Thyroid gland (tissue), 4 donors: ENCODE data around the gene RALY. TPM values are rescaled to one million over a fixed set of nuclear protein-coding genes. Genes with fewer than 3 reads are reported as not detected.
"Not testable (repeated sequence)": the region's sequence is repeated elsewhere in the genome, so short reads cannot be mapped to it uniquely, and the experiment has no call there.

ENCODE experiments used
- DNase-seq, 2 donors: peaks; one replicate each; pipeline ENCODE4 v3.0.0-alpha.2; 2019
- H3K27ac ChIP-seq, 3 donors: fragments of 200-600 bp; sonication (generic); 1 replicate in 2 of 3; 2 replicates in 1 of 3; pipeline ENCODE4 v1.5.1; 2016 to 2019; ENCODE audit warnings: mild to moderate bottlenecking in 1 of 3, moderate library complexity in 1 of 3
- H3K27me3 ChIP-seq: fragments of 200-600 bp; sonication (generic); one replicate; pipeline ENCODE4 v1.5.1; 2019
- H3K36me3 ChIP-seq, 2 donors: fragments of 200-600 bp; sonication (generic); one replicate each; pipeline ENCODE4 v1.5.1; 2016 to 2019
- H3K4me1 ChIP-seq, 2 donors: fragments of 200-600 bp; sonication (generic); one replicate each; pipeline ENCODE4 v1.5.1; 2017 to 2019
- H3K4me3 ChIP-seq, 3 donors: fragments of 200-600 bp; sonication (generic); replicated peaks in 1 of 3; 1 replicate in 2 of 3; 2 replicates in 1 of 3; pipeline ENCODE4 v1.5.1; 2016; ENCODE audit warnings: mild to moderate bottlenecking in 1 of 3
- H3K9me3 ChIP-seq: fragments of 200-600 bp; sonication (generic); one replicate; pipeline ENCODE4 v1.5.1; 2017
- POLR2A ChIP-seq, 2 donors: fragments of 450-650 bp; IDR thresholded peaks; one replicate each; pipeline ENCODE4 v1.6.1; 2017; ENCODE audit warnings: antibody characterized with exemption in 2 of 2, mild to moderate bottlenecking in 2 of 2, moderate library complexity in 1 of 2
- WGBS, 2 donors: methylation state at CpG; one replicate each; pipeline ENCODE4 v1.1.5; 2017; 5-methylcytosine and 5-hydroxymethylcytosine counted together
- intact Hi-C: fragments of 100-400 bp; cut with DNase I; formaldehyde crosslinking; loops from one replicate; pipeline ENCODE4 v1.15.1; 2023
- total RNA-seq, 4 donors: library from RNA; depleted of rRNA; stranded (reverse); fragments of >200 nt; gene quantifications; one replicate each; pipeline ENCODE4 v1.2.3, GENCODE V29; 2016
- TF ChIP-seq, protein P1 (sequence below), 6 experiments: fragments of 200-600 bp in 3 of 6; fragments of 450-650 bp in 3 of 6; sonication (generic) in 3 of 6; IDR thresholded peaks; one replicate each; pipeline ENCODE4 v1.5.1; 2016 to 2019; ENCODE audit warnings: antibody characterized with exemption in 6 of 6, mild to moderate bottlenecking in 2 of 6, inconsistent platforms in 1 of 6, moderate library complexity in 1 of 6

The RALY gene
- total RNA-seq, 4 donors from 2014 or later = 124 to 208 (median 151) TPM

DNA sequence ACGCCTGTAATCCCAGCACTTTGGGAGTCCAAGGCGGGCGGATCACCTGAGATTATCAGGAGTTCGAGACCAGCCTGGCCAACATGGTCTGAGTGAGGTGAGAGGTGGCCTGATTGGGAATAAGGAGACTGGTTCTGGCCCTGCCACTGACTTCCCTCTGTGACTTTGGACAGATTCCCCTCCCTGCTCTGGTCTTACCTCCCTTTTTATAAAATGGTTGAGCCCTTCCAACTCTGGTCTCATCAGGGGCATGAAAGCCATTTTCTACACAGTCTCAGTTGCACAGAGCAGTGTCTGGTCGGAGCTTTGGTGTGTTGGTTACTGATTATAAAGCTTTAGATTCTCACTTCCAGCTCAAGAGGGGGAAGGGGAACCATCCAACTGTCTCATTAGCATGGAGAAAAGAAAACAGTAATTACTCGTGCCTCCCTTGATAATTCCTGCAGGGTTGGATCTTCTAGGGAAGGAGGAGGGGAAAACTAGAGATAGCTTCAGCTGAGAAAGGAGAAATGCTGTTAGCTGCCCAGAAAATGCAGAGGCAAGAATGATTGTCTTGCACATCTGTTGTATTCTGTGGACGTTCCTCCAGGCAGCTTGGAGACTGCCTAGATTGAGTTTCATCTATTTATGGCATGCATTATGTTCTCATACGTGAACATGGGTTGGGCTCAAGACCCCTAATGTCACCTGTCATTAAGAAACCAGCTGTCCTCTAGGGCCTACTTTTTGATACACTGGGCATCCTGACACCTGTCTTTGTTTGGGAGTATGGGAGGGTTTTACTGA is 30.4 kb downstream of the RALY start:
- WGBS, 2 donors = 66 to 78% methylated on average over 6 to 8 of the region's 8 CpGs
- H3K27me3 ChIP-seq = no peaks in the 10 kb centered on the region
- intact Hi-C loops = no loop called here
- no peak for DNase-seq
- H3K9me3 ChIP-seq = no peaks in the 10 kb centered on the region
- H3K27ac ChIP-seq = peak overlapping the region; percentile 80 to 98 (median 89)
- H3K36me3 ChIP-seq = no peaks in the 10 kb centered on the region
- peaks cover 74 to 87% of the 10 kb centered on the region in 2 donors for H3K4me1 ChIP-seq
- no peak overlapping the region for H3K4me3 ChIP-seq
- TF ChIP-seq, protein P1, sequence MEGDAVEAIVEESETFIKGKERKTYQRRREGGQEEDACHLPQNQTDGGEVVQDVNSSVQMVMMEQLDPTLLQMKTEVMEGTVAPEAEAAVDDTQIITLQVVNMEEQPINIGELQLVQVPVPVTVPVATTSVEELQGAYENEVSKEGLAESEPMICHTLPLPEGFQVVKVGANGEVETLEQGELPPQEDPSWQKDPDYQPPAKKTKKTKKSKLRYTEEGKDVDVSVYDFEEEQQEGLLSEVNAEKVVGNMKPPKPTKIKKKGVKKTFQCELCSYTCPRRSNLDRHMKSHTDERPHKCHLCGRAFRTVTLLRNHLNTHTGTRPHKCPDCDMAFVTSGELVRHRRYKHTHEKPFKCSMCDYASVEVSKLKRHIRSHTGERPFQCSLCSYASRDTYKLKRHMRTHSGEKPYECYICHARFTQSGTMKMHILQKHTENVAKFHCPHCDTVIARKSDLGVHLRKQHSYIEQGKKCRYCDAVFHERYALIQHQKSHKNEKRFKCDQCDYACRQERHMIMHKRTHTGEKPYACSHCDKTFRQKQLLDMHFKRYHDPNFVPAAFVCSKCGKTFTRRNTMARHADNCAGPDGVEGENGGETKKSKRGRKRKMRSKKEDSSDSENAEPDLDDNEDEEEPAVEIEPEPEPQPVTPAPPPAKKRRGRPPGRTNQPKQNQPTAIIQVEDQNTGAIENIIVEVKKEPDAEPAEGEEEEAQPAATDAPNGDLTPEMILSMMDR (IDR thresholded peaks at IDR 0.05) = no peak
- TF ChIP-seq POLR2A (IDR thresholded peaks at IDR 0.05) = no peak

DNA sequence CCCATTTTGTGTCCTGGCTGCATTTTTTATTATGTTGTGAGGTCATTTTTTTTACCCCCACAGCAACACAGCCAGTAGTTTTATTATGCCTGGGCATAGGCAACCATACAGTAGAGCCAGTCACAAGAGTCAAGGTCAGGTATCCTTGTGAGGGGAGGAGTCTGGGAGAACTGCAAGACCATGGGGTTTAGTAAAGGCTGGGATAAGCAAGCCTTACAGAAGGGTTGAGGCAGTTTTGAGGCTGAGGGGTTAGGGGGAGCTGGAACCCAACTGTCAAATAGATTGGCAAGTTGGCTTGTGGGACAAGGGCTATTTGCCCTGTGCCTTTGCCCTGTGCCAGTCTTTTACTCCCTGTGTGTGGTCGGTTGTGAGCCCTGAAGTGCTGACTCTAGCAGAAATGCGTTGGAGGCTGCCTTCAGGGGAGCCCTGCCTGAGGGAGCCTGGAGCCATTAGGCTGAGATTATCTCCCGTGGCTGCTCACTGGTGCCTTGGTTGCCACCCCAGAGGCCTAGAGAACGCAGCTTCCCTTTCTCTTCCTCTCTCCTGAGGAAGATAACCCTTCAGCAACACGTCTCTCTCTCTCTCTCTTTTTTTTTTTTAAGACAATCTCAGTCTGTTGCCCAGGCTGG is 31.1 kb downstream of the RALY start:
- Histone ChIP-seq H3K27ac (peak overlapping the region; percentile 55 to 98 (median 80)), H3K4me1 (peaks cover 70 to 82% of the 10 kb centered on the region in 2 donors), H3K4me3 (no peak overlapping the region), H3K36me3 (no peaks in the 10 kb centered on the region), H3K27me3 (no peaks in the 10 kb centered on the region), H3K9me3 (no peaks in the 10 kb centered on the region)
- 16 to 18% methylated on average over 4 to 5 of the region's 5 CpGs for WGBS, 2 donors
- TF ChIP-seq, protein P1 (IDR thresholded peaks at IDR 0.05) = no peak
- TF ChIP-seq POLR2A (IDR thresholded peaks at IDR 0.05) = no peak
- peak in 1 of 2 donors; percentile 22 for DNase-seq
- intact Hi-C loops = no loop called here

DNA sequence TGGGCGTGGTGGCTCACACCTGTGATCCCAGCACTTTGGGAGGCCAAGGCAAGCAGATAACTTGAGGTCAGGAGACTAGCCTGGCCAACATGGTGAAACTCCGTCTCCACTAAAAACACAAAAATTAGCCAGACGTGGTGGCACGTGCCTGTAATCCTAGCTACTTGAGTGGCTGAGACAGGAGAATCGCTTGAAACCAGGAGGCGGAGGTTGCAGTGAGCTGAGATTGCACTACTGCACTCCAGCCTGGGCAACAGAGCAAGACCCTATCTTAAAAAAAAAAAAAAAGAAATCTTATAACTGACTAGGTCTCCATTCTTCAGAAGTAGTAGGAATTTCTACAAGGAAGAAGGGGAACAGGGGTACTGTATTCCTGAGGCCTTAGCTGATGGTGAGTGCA is 34.3 kb downstream of the RALY start:
- intact Hi-C loops, H3K27me3 ChIP-seq, H3K36me3 ChIP-seq, DNase-seq, H3K27ac ChIP-seq, H3K4me3 ChIP-seq, H3K9me3 ChIP-seq: not testable (repeated sequence)
- 97 to 99% methylated on average over 6 of the region's 6 CpGs for WGBS, 2 donors
- H3K4me1 ChIP-seq = peaks cover 39 to 51% of the 10 kb centered on the region in 2 donors

DNA sequence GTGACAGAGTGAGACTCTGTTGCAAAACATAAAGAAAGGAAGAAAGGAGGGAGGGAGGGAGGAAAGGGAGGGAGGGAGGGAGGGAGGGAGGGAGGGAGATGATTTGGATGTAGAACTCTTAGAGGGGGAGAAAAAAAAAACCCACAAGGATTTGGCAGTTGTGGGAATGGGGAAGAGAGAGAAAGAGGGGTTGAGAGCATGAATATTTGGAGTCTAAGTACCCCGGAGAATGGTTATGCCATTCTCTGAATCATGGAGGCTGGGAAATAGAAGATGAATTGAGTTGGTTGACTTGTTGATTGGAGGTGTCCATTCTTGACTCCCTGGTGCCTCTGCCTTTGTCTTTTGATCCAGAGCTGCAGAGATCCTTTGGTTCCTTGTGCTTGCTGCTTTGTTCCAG is 35.7 kb downstream of the RALY start:
- intact Hi-C loops = no loop called here
- H3K9me3 ChIP-seq = no peaks in the 10 kb centered on the region
- 95 to 97% methylated on average over 1 of the region's 1 CpG for WGBS, 2 donors
- no peaks in the 10 kb centered on the region for H3K27me3 ChIP-seq
- DNase-seq = no peak
- no peak for TF ChIP-seq POLR2A (IDR thresholded peaks at IDR 0.05)
- TF ChIP-seq, protein P1 (IDR thresholded peaks at IDR 0.05) = no peak
- H3K4me3 ChIP-seq = no peak overlapping the region
- H3K4me1 ChIP-seq = peaks cover 26 to 37% of the 10 kb centered on the region in 2 donors
- no peaks in the 10 kb centered on the region for H3K36me3 ChIP-seq
- H3K27ac ChIP-seq = no peak overlapping the region

DNA sequence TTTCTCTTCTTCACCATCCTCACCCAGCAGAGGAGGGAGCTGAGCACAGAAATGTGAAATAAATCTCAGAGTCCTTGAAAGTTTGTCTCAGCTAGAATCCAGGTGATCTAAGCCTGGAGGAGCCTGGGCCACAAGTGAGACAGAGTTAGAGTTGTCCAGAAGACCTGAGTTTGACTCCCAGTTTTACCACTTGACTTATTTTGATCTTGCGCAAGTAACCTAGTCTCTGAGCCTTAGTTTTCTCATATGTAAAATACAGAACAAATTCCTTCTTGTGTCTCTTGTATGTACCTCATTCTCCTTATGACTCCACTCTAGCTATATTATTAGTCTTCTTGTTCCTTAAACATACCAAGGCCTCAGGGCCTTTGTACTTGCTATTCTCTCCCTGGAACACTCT is 36.7 kb downstream of the RALY start:
- Histone ChIP-seq H3K9me3 (no peaks in the 10 kb centered on the region), H3K27ac (no peak overlapping the region), H3K4me3 (no peak overlapping the region), H3K27me3 (no peaks in the 10 kb centered on the region), H3K4me1 (peaks cover 16 to 26% of the 10 kb centered on the region in 2 donors), H3K36me3 (no peaks in the 10 kb centered on the region)
- TF ChIP-seq, protein P1 (IDR thresholded peaks at IDR 0.05) = no peak
- TF ChIP-seq POLR2A (IDR thresholded peaks at IDR 0.05) = no peak
- no peak for DNase-seq
- intact Hi-C loops = no loop called here
- WGBS, 2 donors = 97 to 100% methylated on average over 1 of the region's 1 CpG
